HG03196 (cell line): ENCODE data around the gene ZNF816.
"Not testable (repeated sequence)": the region's sequence is repeated elsewhere in the genome, so short reads cannot be mapped to it uniquely, and the experiment has no call there.

Experiments
- ATAC-seq: cut with Tn5 transposase; IDR thresholded peaks from one replicate; pipeline ENCODE4 v1.9.1; 2021; ENCODE audit not compliant: unreplicated experiment

The ZNF816 gene

GRCh38 chr19:52961981-52962380, 700 bp downstream of the ZNF816 start:
- ATAC-seq, result no peak

GRCh38 chr19:52959613-52960295, 2.9 kb downstream of the ZNF816 start:
- no peak for ATAC-seq

GRCh38 chr19:52957591-52957990, 5.1 kb downstream of the ZNF816 start:
- ATAC-seq, result no peak

DNA sequence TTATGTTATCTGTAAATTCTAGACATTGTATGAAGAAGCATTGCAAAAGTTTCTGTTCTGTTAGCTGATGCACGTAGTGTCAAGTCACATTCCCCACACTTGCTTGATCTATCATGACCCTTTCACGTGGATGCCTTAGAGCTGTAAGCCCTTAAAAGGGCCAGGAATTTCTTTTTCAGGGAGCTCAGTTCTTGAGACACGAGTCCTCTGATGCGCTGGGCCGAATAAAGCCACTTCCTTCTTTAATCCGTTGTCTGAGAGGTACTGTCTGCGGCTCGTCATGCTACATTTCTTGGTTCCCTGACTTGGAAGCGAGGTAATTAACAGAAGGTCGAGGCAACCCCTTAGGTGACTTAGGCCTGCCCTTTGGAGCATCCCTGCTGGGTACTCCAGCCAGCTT, 5.8 kb downstream of the ZNF816 start:
- no peak for ATAC-seq

DNA sequence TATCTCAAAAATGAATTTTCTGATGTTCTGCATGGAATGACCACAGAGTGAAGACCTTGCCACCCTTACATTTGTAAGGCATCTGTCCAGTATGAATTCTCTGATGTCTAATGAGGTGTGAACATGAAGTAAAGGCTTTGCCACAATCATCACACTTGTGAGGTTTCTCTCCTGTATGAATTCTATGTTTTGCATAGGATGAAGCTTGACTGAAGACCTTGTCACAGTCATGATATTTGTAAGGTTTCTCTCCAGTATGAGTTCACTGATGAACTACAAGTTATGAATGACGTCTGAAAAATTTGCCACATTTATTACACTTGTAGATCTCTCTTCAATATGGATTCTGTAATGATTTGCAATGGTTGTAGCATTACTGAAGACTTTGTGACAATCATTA, 13.3 kb downstream of the ZNF816 start:
- no peak for ATAC-seq

DNA sequence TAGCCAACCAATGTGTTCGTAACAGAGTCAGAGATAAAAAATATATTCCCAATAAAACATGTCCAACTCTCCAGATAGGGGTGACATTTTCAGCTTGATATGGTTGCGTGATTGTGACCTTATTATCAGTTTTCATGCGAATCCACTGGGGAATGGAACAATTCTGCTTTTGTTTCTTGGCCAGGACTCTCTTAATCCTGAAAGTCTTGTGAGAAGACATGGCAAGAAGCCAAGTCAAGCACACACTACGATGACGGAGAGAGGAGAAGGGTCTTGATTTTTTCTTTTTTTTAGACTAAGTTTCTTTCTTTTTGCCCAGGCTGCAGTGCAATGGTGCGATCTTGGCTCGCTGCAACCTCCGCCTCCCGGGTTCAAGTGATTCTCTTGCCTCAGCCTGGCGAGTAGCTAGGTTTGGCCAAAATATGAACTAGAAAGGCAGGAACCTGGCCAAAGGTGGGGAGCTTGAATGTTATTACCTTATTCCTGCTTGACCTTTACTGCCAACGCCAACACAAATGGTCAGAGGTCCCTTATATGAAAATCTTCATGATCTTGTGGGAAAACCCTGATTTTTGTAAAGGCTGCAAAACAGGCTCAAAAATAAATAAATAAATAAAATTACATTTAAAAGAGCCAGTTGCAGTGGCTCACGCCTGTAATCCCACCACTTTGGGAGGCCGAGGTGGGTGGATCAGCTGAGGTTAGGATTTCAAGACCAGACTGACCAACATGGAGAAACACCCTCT, 14.5 kb downstream of the ZNF816 start:
- ATAC-seq, result no peak

- no peak for ATAC-seq
These were observed 16.1 kb downstream of the ZNF816 start for GRCh38 chr19:52946322-52947310.

DNA sequence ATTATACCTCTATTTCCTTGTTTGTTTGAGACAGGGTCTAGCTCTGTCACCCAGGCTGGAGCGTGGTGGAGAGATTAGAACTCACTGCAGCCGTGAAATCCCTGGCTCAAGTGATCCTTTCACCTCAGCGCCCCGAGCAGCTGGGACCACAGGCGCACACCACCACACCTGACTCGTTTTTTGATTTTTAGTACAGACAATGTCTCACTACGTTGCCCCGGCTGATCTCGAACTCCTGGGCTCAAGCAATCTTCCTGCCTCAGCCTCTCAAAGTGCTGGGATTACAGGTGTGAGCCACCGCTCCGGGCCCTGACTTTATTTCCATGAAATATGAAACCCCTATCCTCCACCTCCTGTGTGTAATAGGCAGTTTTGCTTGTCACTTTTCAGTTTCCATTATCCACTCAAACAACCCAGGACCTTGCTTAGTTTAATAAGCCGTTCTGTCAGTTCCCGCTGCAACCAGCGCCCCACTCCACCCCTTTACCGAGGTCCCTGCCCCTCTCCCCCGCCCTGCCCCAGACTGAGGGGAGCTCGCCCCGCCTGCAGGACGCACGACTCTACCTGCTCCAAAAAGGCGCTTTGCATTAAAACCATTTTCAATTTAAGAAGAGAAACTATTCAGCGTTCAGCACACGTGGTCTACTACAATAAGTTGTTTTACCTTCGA, 16.9 kb downstream of the ZNF816 start:
- no peak for ATAC-seq

GRCh38 chr19:52944703-52945493, 17.8 kb downstream of the ZNF816 start:
- not testable (repeated sequence) for ATAC-seq

DNA sequence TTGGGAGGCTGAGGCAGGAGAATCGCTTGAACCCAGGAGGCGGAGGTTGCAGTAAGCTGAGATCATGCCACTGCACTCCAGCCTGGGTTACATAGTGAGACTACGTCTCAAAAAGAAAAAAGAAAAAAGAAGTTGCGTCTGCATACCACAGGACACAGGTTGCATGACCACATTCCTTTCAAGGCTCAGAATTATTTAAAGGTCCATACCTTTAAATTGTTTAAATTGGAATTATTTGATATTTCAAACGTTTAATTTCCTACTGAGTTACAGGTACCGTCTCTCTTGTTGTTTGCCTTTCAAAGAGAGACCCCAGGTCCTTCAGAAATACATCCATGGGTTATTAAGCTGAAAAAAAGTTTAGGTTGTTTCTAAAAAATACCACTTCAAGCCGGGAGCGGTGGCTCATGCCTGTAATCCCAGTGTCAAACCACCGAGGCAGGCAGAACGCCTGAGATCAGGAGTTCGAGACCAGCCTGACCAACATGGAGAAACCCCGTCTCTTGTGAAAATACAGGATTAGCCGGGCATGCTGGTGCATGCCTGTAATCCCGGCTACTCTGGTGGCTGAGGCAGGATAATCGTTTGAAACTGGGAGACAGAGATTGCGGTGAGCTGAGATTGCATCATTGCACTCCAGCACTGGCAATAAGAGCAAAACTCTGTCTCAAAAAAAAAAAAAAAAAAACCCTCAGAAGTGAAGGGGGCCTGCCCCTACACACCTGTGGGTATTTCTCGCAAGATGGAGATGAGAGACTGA, 18.6 kb downstream of the ZNF816 start:
- ATAC-seq, result no peak

DNA sequence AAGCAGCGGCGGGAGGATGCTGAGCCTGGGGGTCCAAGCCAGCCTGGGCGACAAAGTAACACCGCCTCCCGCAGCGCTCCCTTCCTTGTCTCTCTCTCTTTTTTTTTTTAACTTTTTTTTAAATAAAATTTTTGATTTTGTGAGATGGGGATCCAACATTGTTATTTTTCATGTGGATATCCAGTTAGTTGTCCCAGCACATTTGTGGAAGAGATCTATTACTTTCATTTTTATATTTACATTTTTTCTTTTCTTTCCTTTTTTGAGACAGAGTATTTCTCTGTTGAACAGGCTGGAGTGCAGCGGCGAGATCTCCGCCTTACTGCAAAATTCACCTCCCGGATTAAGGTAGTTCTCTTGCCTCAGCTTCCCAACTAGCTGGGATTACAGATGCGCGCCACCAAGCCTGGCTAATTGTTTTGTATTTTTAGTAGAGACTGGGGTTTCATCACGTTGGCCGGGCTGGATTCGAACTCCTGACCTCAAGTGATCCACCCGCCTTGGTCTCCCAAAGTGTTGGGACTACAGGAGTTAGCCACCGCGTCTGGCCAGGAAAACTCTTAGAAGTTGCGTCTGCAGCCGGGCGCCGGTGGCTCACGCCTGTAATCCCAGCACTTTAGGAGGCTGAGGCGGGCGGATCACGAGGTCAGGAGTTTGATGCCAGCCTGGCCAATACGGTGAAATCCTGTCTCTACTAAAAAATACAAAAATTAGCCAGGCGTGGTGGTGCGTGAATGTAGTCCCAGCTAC, 19.4 kb downstream of the ZNF816 start:
- ATAC-seq, result no peak

DNA sequence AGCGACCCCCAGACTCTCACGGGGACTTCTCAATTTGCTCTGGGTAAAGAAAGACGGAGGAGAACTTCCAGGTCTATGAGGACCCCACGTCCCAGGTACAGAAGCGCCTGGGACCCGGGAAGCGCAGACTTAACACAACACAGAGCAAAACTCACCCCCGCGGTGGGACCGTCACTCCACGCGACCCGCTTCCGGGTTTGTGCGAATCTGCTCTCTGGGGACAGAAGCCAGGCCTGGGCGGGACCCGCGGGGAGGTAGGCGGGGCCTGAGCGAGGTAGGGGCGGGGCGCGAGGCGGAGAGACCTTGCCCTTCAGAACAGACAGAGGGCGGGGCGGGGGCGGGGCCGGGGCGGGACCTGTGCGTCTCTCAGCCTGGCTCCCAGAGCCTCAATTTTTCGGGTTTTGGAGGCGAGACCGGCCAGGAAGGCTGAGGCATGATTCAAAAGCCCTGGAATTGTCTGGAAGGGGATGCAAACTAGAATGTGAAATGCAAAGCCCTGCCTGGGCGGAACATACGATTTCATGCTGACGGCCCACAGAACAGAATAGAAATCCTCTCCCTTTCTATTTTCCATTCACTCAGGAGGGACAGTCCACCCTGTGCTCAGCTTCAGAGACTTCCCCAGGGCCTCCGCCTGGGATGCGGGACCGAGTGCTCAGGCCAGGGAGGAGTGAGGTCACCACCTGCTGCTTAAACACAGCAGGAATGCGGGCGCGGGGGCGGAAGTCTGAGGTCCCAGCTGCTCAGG, 20.1 kb downstream of the ZNF816 start:
- ATAC-seq, result peak; percentile 96

DNA sequence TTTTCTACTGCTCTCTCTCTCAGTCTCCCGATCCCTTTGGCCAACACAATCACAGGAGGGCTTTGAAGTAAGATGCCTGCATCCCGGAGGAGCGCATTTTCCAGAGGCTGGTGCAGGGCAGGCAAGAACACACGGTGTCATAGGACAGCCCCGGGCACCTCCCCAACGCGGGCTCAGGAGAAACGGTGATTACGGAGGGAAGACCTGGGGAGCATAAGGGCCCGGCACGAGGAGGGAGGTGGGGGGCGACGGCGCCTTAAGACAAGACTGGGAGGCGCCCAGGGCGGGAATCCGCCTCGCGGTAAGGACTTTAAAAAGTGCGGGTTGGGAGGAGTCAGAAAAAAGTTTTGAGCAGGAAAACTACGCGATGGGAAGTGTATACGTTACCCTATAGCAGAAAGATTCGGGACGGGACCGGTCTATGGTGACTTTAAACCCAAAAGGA, 20.7 kb downstream of the ZNF816 start:
- ATAC-seq, result peak; percentile 26

GRCh38 chr19:52941523-52941922, 21.2 kb downstream of the ZNF816 start:
- not testable (repeated sequence) for ATAC-seq

GRCh38 chr19:52940905-52941304, 21.8 kb downstream of the ZNF816 start:
- ATAC-seq, result not testable (repeated sequence)

DNA sequence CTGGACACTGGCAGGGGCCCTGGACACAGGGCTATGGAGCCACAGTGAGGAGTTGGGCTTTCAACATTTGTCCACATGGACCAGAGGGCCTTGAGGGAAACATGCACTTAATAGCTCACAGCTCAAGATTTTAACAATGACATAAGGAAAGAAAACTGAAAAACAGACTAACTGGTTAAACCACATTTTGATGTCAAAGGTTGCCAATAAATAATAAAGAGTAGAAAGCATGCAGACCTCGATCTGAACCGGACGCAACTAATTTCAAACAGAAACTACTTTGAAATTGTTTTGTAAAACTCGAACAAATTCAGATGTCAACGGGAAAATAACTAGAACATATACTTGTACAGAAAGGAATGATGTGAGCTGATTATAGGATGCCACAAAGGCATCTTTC, 23.9 kb downstream of the ZNF816 start:
- ATAC-seq, result no peak

DNA sequence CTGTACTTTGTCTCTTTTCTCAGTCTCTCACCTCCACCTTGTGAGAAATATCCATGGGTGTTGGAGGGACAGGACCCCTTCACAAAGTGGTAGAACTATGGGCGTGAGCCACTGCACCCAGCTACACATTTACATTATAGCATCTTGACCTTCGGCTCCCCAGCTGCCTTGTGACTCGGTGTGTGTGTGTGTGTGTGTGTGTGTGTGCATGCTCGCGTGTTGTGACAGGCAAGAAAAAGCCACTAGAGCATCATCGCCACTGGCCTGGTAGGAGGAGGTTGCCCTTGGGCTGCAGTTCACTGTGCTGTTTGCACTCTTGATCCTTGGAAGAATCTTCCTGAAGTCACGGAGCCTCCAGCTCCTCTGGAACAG, 25.7 kb downstream of the ZNF816 start:
- no peak for ATAC-seq
